ENCODE results near the gene PODXL. TPM values are rescaled to one million over a fixed set of nuclear protein-coding genes. Genes with fewer than 3 reads are reported as not detected.
"Not testable (repeated sequence)": the region's sequence is repeated elsewhere in the genome, so short reads cannot be mapped to it uniquely, and the experiment has no call there.

PODXL gene
- total RNA-seq, 1 donor from 2014 or later, result 64.4 TPM

- DNase-seq (ENCODE audit: low spot score), result no peak
Observed at GRCh38 chr7:131538071-131538812, 18.2 kb downstream of the PODXL start.

- no peak for DNase-seq (ENCODE audit: low spot score)
Observed at GRCh38 chr7:131537571-131537978, 18.9 kb downstream of the PODXL start.

GRCh38 chr7:131536361-131536849 lies 20.0 kb downstream of the PODXL start:
- DNase-seq (ENCODE audit: low spot score), result no peak

GRCh38 chr7:131533566-131534561 lies 22.6 kb downstream of the PODXL start:
- DNase-seq (ENCODE audit: low spot score), result no peak

- no peak for DNase-seq (ENCODE audit: low spot score)
Observed at GRCh38 chr7:131533151-131533559, 23.3 kb downstream of the PODXL start.

- no peak for DNase-seq (ENCODE audit: low spot score)
Observed at GRCh38 chr7:131532570-131533091, 23.8 kb downstream of the PODXL start.

- DNase-seq (ENCODE audit: low spot score), result no peak
Observed at GRCh38 chr7:131530137-131530536, 26.3 kb downstream of the PODXL start.

- no peak for DNase-seq (ENCODE audit: low spot score)
Observed at GRCh38 chr7:131529617-131530016, 26.8 kb downstream of the PODXL start.

GRCh38 chr7:131529179-131529578 lies 27.2 kb downstream of the PODXL start:
- no peak for DNase-seq (ENCODE audit: low spot score)

- no peak for DNase-seq (ENCODE audit: low spot score)
Observed at GRCh38 chr7:131527456-131527855, 29.0 kb downstream of the PODXL start.

GRCh38 chr7:131525820-131526219 lies 30.6 kb downstream of the PODXL start:
- no peak for DNase-seq (ENCODE audit: low spot score)

GRCh38 chr7:131524703-131525102 lies 31.7 kb downstream of the PODXL start:
- no peak for DNase-seq (ENCODE audit: low spot score)

GRCh38 chr7:131524115-131524514 lies 32.3 kb downstream of the PODXL start:
- DNase-seq (ENCODE audit: low spot score), result no peak

GRCh38 chr7:131522325-131522930 lies 34.0 kb downstream of the PODXL start:
- DNase-seq (ENCODE audit: low spot score), result no peak

GRCh38 chr7:131521651-131522163 lies 34.7 kb downstream of the PODXL start:
- no peak for DNase-seq (ENCODE audit: low spot score)

GRCh38 chr7:131518626-131519025 lies 37.8 kb downstream of the PODXL start:
- no peak for DNase-seq (ENCODE audit: low spot score)

GRCh38 chr7:131517218-131517923 lies 39.1 kb downstream of the PODXL start:
- no peak for DNase-seq (ENCODE audit: low spot score)

- DNase-seq (ENCODE audit: low spot score), result not testable (repeated sequence)
Observed at GRCh38 chr7:131515471-131515870, 41.0 kb downstream of the PODXL start.

GRCh38 chr7:131513245-131514061 lies 43.0 kb downstream of the PODXL start:
- DNase-seq (ENCODE audit: low spot score), result peak; percentile 77

Measured in ureter (tissue), 1 donor.